Brain pericyte (primary cell): ENCODE data around the gene OSBP2.

Experiments used
- DNase-seq: peaks from one replicate; pipeline ENCODE4 v3.0.0-alpha.2; 2012; ENCODE audit warnings: low read depth, low spot score

Gene OSBP2

DNA sequence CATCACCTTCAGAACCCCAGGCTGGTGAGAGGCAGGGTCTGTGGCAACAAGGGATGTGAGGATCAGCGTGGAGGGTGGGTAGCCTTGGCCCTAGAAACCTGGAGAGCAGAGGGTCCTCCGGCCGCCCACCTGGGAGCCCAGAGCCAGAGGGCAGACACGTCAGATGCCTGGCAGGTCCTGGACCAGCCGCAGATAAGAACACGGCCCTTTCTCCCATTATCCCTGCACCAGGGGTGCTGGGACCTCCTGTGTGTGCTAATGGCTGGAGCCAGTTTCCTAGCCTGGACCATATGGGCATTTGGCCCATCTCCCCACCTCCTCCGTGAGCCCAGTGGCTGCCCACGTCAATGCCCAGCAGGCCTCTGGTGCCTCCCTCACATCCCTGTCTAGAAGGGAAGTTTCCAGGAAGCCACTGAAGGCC lies 185.5 kb downstream of the OSBP2 start:
- DNase-seq, result no peak

DNA sequence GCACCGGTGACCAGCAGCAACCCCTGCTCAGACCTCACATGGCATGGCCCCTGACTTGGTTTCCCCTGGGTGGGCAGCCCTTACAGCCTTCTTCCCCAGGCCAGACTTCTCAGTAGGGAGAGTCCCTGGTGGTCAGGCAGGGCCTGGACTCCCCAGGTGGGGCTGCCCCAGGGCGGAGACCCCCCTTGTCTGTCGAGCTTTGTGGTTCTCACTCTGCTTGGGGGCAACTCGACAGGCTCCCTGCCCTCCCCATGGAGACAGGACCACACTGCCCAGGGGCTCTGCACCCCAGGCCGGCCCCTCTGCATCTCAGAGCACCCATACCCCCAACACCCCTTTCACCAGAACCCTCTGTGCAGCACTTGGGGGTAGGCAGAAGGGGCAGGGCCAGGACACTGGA lies 186.2 kb downstream of the OSBP2 start:
- no peak for DNase-seq

- DNase-seq, result no peak
Observed at GRCh38 chr22:30881361-30882183, 186.9 kb downstream of the OSBP2 start.

DNA sequence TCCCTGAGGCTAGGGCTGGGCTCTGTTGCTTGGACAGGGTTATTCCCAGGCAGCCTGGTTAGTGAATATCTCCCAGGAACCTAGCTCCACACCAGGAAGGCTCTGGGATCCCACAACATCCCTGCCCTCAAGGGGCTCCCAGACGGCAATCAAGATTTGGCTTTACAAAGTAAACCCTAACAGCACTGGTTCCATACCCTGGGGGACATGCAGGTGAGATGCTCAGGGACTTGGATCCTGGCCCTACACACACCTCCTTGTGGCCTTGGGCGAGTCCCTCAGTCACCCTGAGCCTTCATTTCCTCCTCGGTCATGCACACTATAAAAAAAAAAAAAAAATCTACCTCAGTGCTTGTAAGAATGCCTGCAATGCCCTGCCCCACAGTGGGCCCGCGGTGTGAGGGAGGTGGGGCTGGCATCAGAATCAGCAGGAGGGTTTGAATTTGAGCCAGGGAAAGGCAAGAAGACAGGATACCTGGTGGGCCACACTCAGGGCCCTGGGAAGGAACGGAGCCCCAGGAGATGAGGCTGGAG lies 187.6 kb downstream of the OSBP2 start:
- DNase-seq, result no peak

DNA sequence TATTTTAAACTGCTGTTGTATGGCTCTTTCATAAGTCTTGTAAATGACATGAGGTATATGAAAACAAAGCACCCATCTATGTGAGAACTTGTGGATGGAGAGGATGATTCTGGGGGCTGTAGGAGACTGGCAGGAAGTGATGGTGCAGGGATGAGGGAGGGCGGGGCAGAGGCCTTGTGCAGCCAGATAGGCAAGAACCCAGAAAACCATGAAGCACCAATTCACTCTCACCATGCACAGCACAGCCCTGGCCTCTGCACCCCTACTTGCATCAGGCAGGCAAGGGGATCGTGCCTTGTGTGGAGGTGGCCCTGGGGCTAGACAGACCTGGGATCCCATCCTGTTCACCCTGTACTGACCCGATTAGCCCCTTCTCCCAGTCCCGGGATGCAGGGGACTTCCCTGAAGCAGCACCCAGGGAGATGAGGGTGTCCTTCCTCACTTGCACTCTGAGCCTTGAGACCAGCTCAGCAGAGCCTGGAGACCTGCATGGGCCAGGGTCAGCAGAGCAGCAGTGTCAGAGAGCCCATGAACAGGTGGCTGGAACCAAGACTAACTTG lies 188.4 kb downstream of the OSBP2 start:
- DNase-seq, result no peak

- DNase-seq, result no peak
Observed at GRCh38 chr22:30883586-30884145, 189.0 kb downstream of the OSBP2 start.

DNA sequence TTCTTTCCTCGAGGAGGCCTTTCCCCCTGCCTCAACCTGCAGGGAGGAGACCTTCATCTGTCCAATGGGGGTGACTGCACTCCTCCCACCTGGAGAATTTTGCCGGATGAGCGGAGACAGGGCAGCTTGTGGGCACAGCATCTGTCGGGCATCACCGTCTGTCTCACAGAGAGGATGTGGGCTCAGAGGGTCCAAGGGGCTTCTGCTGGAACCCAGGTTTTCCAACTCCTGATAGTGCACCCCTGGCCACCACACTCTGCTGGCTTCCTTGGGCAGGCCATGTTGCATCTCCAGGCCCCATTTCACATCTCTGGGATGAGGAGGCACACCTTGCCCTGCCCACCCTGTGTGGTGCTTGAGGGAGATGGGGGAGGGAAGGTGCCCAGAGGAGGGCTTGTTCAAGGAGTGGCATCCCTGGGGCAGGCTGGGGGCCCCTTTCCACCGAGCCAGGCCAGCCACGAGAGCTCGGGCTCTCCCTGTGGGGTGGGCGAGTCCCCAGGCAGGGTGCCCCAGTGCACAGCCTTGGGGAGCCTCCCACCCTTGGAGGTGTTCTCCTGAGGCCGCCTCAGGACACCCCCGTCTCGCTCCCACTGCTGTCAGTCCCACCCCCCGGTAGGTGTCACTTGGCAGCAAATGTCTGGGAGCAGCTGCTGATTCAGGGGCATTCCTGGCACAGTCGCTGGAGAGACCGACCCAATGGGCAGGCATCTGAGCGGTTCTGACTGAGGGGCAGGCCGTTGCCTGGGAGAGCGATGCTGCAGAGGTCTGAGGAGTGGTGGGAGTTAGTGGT lies 189.7 kb downstream of the OSBP2 start:
- DNase-seq, result no peak

DNA sequence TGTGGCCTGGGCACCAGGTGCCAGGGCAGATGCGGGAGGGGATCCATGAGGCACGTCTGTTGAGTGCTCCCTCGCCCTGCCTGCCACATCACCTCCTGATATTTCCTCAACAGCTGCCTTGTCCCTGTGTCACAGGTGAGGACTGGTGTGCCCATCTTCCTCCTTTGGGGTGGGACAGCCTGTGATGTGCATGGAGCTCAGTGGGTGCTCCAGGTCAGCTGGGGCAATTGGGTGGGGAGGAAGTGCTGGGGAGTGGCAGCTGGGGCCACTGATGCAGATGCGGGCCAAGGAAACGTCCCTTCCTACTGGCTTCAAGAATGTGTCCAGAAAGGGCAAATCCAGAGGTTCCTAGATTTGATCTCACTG lies 190.3 kb downstream of the OSBP2 start:
- no peak for DNase-seq

GRCh38 chr22:30885591-30885990 lies 190.9 kb downstream of the OSBP2 start:
- DNase-seq, result no peak

- DNase-seq, result no peak
Observed at GRCh38 chr22:30887453-30887852, 192.8 kb downstream of the OSBP2 start.

DNA sequence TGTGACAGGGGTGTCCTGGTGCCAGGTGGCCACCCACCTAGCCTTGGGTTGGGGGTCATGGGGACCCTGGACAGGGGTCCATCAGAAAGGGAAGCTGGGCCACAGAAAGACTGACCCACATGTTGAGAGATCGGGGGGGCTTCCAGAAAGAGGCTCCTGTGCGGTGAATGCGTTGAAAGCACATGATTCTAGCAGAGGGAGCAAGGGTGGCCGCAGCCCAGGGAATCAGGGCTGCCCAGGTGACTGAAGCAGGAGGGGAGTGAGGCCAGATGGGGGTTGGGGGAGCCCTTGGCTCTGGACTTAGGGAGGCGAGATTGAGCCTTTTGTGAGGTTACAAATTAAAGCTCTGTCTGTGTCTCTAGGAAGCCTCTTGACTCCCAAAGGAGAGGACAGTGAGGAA lies 193.2 kb downstream of the OSBP2 start:
- DNase-seq, result no peak

GRCh38 chr22:30889268-30889995 lies 194.8 kb downstream of the OSBP2 start:
- no peak for DNase-seq

DNA sequence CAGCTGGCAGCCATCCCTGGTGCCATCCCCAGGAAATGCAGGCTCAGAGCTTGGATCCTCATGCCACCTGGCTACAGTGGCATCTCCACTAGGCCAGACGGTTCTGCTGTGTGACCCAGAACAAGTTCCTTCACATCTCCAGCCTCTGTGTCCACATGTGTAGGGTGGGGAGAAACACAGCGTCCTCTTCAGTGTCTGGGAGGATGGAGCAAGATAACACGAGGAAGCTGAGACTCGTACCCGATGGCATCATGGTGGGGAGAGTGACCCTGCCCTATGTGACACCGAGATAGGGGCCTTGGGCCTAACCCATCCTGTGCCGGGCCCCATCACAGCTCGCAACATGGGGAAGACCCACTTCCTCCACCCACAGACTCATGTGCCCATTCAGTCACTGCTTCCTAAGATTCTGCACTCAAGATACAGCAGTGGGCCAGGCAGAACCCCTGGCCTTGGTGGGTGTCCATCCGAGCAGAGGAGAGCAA lies 195.4 kb downstream of the OSBP2 start:
- DNase-seq, result no peak

DNA sequence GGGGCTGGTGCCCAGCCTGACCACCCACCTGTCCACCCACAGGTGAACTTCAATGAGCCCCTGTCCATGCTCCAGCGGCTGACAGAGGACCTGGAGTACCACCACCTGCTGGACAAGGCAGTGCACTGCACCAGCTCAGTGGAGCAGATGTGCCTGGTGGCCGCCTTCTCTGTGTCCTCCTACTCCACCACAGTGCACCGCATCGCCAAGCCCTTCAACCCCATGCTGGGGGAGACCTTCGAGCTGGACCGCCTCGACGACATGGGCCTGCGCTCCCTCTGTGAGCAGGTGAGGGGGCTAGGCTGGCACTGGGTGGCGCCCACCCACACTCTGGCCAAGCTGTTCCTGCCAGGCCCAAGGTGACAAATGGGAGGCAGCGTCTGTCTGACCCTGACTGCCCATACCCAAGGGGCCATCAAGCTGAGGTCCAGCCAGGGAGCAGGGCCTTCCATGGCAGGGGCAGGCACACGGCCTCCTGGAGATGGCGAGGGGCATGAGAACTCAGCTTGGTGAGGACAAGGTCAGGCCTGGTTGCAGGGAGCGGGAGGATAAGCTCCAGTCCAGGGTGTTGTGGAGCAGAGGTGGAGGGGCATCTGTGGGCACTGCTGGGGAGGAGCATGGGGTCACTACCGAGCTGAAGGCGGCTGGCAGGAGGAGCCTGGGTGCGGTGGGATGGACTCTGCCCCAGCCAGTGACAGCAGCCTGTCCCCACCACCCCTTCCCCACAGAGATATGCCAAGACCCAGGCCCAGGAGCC lies 196.2 kb downstream of the OSBP2 start:
- no peak for DNase-seq

GRCh38 chr22:30891443-30891755 lies 196.7 kb downstream of the OSBP2 start:
- DNase-seq, result no peak

GRCh38 chr22:30891781-30892180 lies 197.1 kb downstream of the OSBP2 start:
- DNase-seq, result no peak

DNA sequence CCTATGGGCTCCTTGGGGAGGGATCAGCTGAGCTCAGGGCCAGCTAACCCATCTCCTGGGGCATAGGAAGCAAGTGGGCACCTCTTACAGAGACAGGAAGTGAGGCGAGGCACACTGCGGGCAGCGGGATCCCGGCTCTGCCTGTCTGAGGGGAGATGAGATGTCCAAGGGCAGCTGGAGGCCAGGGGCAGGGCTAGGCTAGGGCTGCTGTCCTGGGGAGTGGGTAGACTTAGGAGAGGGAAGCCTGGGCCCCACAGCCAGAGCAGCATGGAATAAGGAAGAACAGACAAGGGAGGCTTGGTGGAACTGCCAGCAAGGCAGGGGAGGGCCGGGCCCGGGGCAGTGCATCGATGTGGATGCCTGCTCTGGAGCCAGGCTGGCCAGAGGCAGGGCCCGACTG lies 197.6 kb downstream of the OSBP2 start:
- no peak for DNase-seq

DNA sequence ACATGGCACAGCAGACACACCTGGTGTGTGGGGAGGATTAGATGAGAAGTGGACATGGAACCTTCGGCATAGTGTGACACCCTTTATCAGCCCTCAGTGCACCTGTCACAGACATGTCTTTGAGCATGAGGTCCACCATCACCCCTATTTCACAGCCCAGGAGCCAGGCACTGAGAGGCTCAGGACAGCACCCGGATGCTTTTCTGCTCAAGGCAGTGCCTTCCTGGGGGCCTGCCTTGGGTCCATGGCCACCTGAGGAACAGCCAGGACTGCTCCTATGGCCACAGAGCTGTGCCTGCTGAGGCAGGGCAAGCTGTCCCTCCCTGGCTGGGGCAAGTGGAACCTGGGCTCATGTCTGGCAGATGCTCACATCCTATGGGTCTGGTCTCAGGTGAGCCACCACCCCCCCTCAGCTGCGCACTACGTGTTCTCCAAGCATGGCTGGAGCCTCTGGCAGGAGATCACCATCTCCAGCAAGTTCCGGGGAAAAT lies 198.1 kb downstream of the OSBP2 start:
- no peak for DNase-seq

DNA sequence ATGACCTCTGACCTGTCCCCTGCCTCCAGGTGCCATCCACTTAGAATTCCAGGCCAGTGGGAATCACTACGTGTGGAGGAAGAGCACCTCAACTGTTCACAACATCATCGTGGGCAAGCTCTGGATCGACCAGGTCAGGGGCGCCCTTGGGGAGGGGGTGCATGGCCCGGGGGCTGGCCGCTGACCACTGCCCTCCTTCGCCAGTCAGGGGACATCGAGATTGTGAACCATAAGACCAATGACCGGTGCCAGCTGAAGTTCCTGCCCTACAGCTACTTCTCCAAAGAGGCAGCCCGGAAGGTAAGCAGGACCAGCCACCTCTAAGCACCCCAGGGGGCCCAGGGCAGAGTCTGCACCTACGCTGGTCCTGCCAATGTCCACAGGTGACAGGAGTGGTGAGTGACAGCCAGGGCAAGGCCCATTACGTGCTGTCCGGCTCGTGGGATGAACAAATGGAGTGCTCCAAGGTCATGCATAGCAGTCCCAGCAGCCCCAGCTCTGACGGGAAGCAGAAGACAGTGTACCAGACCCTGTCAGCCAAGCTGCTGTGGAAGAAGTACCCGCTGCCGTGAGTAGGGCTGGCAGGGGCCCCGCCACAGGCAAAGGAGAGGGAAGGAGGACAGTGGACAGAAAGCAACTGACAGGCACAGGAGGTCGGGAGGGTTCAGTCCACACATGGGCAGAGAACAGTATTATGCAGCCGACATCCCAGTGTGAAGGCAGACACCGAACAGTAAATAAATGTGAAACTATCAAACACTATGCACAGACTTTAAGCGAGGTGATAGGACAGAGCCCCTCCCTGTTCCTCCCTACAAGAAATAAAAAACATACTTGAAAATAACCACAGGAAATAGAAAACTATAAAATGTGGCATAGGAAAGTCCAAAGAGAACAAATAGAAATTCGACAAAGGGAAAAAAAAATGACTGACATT lies 199.0 kb downstream of the OSBP2 start:
- DNase-seq, result no peak

DNA sequence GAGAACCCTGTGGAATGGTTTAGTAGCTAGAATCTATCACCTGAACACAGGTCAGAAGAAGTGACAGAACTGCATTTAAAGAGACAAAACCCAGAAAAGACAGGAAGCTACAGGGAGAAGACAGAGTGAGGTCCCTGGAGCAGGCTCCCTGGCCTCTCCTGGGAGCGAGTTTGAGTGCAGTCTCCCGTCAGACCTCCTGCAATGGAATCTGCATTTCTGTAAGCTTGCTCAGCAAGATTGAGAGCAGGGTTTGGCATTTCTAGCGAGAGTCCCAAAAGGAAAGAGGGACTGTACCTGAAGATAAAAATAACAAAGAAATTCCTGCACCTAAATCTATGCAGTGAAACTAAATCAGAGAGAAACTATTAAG lies 199.7 kb downstream of the OSBP2 start:
- no peak for DNase-seq
